Measurements from ENCODE around the gene CACNA1H.

DNA sequence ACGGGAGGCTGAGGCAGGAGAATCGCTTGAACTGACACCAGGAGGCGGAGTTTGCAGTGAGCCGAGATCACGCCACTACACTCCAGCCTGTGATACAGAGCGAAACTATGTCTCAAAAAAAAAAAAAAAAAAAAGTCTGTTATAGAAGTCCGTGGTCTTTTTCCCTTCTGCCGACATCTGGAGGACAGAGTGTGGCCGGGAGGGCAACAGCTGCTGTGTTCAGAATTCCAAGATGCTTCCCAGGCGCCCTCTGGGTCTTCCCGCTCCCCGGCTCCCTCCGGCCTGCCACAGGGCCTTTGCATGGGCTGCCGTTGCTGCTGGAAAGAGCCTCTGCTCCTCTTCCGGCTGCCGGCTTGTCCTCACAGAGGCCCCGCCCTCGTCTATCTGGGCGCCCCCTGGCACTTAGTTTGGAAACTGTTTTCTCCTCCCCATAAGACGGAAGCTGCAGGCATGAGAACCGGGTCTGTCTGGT, 2.4 kb upstream of the CACNA1H start:
- no peak for TF ChIP-seq CTCF (IDR thresholded peaks at IDR 0.05)
- TF ChIP-seq EP300 (IDR thresholded peaks at IDR 0.05): no peak
- no peak for TF ChIP-seq POLR2A (IDR thresholded peaks at IDR 0.05)
